Spleen (tissue), 7 donors: ENCODE measurements around the gene CCSER2.

Experiments used
- POLR2A ChIP-seq, 3 donors: fragments of 450-650 bp; IDR thresholded peaks; one replicate each; pipeline ENCODE4 v1.5.1; 2017; ENCODE audit warnings: antibody characterized with exemption in 3 of 3, mild to moderate bottlenecking in 1 of 3
- POLR2AphosphoS5 ChIP-seq, 3 donors: sonication (generic); formaldehyde crosslinking; IDR thresholded peaks; one replicate each; pipeline ENCODE4 v1.5.1; 2017; ENCODE audit warnings: antibody characterized with exemption in 3 of 3
- TF ChIP-seq, protein P1 (sequence below), 11 experiments: fragments of 200-600 bp in 7 of 11; fragments of 450-650 bp in 4 of 11; sonication (generic) in 4 of 11; IDR thresholded peaks in 8 of 11; conservative IDR thresholded peaks in 3 of 11; 1 replicate in 7 of 11; 2 replicates in 4 of 11; pipeline versions ENCODE4 v1.4.0 to v1.8.0; 2016 to 2021; ENCODE audit warnings: antibody characterized with exemption in 11 of 11, inconsistent platforms in 4 of 11, mild to moderate bottlenecking in 1 of 11
- donor health status: DM: no; HTN: no; CAD: no; lungs with moderate emphysema.
- donor health status: DM: no; HTN: no; CAD: no.
- donor health status: DM: no; HTN: no; CAD: no.

- no peak for TF ChIP-seq POLR2A (IDR thresholded peaks at IDR 0.05)
- TF ChIP-seq, protein P1, sequence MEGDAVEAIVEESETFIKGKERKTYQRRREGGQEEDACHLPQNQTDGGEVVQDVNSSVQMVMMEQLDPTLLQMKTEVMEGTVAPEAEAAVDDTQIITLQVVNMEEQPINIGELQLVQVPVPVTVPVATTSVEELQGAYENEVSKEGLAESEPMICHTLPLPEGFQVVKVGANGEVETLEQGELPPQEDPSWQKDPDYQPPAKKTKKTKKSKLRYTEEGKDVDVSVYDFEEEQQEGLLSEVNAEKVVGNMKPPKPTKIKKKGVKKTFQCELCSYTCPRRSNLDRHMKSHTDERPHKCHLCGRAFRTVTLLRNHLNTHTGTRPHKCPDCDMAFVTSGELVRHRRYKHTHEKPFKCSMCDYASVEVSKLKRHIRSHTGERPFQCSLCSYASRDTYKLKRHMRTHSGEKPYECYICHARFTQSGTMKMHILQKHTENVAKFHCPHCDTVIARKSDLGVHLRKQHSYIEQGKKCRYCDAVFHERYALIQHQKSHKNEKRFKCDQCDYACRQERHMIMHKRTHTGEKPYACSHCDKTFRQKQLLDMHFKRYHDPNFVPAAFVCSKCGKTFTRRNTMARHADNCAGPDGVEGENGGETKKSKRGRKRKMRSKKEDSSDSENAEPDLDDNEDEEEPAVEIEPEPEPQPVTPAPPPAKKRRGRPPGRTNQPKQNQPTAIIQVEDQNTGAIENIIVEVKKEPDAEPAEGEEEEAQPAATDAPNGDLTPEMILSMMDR (IDR thresholded peaks at IDR 0.05 in 8 of 11, conservative IDR thresholded peaks at IDR 0.05 in 3 of 11), result no peak
- TF ChIP-seq POLR2AphosphoS5 (IDR thresholded peaks at IDR 0.05), result no peak
Measured at GRCh38 chr10:84355106-84355505, 26.7 kb downstream of the CCSER2 start.
